HuH-7.5 (cell line): ENCODE data around the gene GCM1.

ENCODE experiments used
- DNase-seq: peaks from one replicate; pipeline ENCODE4 v3.0.0; 2011; ENCODE audit warnings: low spot score

The GCM1 gene

DNA sequence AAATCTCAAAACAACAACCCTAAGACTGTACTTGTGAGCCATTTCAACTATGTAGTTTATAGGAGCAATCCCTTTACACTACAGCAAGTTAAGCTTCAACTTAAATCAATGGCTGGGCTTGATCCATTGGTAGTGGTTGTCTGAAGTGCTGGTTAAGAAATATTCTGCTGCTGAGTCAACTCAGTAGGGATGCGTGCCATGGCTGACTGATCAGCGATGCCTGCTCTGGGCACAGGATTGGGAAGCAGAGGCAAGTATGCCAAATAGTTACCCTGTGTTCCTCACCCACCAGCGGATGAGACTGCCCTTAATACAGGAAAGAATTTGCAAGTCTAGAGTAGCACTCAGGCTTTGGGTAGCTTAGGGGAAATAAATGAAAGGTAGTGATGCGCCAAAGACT is 41.5 kb downstream of the GCM1 start:
- DNase-seq = no peak

DNA sequence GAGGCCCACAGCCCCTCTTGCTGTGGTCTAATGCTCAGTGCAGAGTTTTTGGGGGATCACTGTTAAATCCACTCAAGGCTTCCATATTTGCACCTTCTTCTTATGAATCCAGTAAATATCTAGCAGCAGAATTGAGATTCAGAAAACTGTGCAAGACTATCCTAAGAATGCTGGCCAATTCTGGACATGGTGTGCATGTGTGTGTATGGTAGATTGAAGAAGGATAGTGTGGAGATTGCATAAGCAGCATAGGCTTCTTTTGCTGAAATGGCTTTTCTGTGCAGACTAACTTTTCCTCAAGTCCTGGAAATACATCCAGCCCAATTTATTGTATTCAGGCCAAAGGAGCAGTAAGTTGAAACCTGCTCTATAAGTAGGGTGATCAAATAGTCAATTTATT is 43.7 kb downstream of the GCM1 start:
- DNase-seq = no peak

DNA sequence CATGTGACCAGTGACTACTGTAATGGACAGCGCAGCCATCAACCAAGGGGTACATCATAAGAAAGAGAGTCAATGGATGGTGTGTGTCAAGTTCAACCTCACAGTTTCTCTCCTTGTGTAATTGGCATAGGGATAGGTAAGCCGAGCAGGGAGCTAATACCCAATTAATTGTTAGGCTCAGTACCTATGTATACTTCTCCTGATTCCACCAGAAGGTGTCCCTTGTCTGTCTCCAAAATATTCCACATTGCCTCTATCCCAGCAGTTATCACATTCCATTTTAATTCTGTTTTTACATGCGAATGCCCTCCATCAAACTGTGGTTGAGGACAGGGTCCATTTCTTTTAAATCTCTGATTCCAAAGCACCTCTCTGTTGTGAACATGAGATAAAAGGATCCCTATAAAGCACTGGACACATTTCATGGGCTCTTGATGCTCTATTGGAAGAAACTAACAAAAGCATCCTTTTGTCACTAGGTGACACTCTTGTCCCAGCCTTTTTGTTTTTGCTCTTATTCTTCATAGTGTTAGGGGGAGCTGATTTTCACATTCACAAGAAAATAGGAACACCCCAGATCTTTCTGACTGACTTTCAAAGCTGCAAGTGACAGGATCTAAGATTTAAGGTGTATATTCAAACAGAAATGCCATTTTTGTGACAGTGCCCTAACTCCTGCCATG is 44.5 kb downstream of the GCM1 start:
- DNase-seq = no peak

DNA sequence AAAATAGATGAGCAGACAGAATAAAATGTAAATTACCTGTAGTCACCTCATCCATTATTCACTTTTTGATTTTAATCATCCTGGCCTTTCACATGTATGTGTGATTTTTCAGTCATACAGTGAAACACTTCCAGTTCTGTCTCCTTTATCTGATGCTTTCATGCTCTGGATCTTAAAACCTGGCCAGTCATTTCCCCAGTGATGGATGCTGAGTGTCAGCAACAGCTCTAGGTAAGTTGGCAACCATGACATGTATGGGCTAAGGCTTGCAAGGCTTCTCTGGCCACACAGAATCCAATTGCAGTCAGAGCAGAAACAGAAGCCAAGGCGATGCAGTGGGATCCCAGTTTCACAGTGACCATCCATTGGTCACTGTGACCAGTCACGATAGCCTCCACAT is 47.6 kb downstream of the GCM1 start:
- DNase-seq = no peak

- DNase-seq = no peak
These were observed 48.1 kb downstream of the GCM1 start for GRCh38 chr6:53100561-53100960.

DNA sequence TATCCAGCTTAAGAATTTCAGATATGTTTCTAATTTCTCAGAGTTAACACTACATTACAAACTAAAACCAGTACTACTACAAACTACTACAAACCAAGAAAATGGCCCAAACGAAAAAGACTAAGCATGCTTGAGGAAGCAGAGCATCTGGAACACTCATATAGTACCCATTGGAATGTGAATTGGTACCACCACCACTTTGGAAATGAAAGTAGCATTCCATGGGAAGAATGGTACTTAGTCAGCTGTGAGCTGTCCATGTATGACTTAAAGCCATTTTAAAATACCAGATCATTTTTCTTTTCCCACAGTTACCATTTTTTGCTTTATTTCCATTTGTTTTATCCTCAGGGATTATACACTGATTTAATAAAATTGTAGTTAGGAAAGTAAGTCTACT is 52.9 kb downstream of the GCM1 start:
- no peak for DNase-seq

DNA sequence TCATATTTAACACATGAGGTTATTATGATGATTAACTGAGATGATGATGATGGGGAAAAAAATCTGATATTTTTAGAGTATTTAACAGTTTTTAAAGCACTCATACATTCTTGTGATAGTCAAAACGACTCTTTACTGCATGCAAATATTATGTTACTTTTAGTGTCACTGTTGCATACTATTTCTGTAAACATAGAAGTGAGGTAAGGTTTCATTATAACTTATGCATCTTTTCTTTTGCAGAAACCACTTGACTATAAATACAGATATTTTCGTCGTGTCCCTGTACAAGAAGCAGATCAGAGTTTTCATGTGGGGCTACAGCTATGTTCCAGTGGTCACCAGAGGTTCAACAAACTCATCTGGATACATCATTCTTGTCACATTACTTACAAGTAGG is 53.4 kb downstream of the GCM1 start:
- DNase-seq = no peak

DNA sequence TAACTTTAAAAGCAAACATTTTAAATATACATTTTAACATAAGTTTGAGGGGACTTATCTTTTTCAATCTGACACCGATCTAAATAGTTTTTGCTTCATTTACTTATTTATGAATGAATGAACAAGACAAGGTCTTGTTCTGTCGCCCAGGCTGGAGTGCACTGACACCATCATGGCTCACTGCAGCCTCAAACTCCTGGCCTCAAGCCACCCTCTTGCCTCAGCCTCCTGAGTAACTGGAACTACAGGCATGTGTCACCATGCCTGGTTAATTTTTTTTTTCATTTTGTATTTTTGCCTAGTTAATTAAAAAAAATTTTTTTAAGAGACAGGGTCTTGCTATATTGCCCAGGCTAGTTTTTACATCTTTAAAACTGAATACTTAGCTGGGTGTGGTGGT is 58.1 kb downstream of the GCM1 start:
- DNase-seq = no peak

GRCh38 chr6:53089948-53090347 is 58.7 kb downstream of the GCM1 start:
- DNase-seq = no peak

- DNase-seq = no peak
These were observed 62.3 kb downstream of the GCM1 start for GRCh38 chr6:53086302-53086701.

GRCh38 chr6:53080813-53081212 is 67.8 kb downstream of the GCM1 start:
- no peak for DNase-seq
